Prostate gland (tissue), 2 donors: ENCODE results near the gene CNMD.

ENCODE experiments used
- CTCF ChIP-seq, 4 experiments: fragments of 200-600 bp in 2 of 4; fragments of 450-650 bp in 2 of 4; sonication (generic) in 2 of 4; IDR thresholded peaks; 1 replicate in 3 of 4; 2 replicates in 1 of 4; pipeline ENCODE4 v1.5.1; 2016 to 2019; ENCODE audit warnings: antibody characterized with exemption in 4 of 4, mild to moderate bottlenecking in 2 of 4, moderate library complexity in 2 of 4
- POLR2A ChIP-seq: fragments of 450-650 bp; IDR thresholded peaks from one replicate; pipeline ENCODE4 v1.6.1; 2016; ENCODE audit warnings: antibody characterized with exemption, mild to moderate bottlenecking
- POLR2AphosphoS5 ChIP-seq: sonication (generic); formaldehyde crosslinking; IDR thresholded peaks from one replicate; pipeline ENCODE4 v1.6.1; 2017; ENCODE audit warnings: antibody characterized with exemption

GRCh38 chr13:52665325-52665724, 74.3 kb downstream of the CNMD start:
- TF ChIP-seq CTCF (IDR thresholded peaks at IDR 0.05) (peak in 3 of 4 experiments; percentile 24 to 51 (median 37)), POLR2AphosphoS5 (no peak), POLR2A (no peak)
